Purkinje cell (primary cell): ENCODE results near the gene ANAPC13. TPM values are rescaled to one million over a fixed set of nuclear protein-coding genes. Genes with fewer than 3 reads are reported as not detected.

ENCODE experiments used
- polyA plus RNA-seq: library from polyadenylated mRNA; unstranded; fragments of >200 nt; fragmentation: Nextera tagmentation; gene quantifications from 2 replicates; pipeline ENCODE4 v1.2.1, GENCODE V29; 2014

Gene ANAPC13
- 228 and 270 TPM in 2 replicates for polyA plus RNA-seq

GRCh38 chr3:134485718-134486576, at the start of gene ANAPC13, which contains the start of gene CEP63:
TSS of gene ANAPC13 (minus strand) at chr3:134485985. CDS start at chr3:134482904, 3,081 bp downstream.
TSS of gene CEP63 (plus strand) at chr3:134486057. CDS start at chr3:134495321, 9,264 bp downstream.

Other genes with a start within 250 kb of the ANAPC13 start
- 2.7 and 5.2 TPM in 2 replicates for gene RYK, start 235.1 kb downstream of the ANAPC13 start, polyA plus RNA-seq
- 7.6 and 10.5 TPM in 2 replicates for gene AMOTL2, start 111.5 kb downstream of the ANAPC13 start, polyA plus RNA-seq
- gene CEP63, start 72 bp upstream of the ANAPC13 start, polyA plus RNA-seq = 20.3 and 25.9 TPM in 2 replicates
- 3.0 and 3.6 TPM in 2 replicates for gene KY, start 165.0 kb upstream of the ANAPC13 start, polyA plus RNA-seq